CD4-positive, alpha-beta T cell treated with Interleukin-4 for 1 hour (primary cell): ENCODE results near the gene KIF17.
A peak's percentile ranks its signal among the peaks of the same experiment; 100 is the strongest.

Experiments used
- DNase-seq, 2 donors: peaks; one replicate each; pipeline ENCODE4 v3.0.0-alpha.2; 2020 to 2022

Gene KIF17

DNA sequence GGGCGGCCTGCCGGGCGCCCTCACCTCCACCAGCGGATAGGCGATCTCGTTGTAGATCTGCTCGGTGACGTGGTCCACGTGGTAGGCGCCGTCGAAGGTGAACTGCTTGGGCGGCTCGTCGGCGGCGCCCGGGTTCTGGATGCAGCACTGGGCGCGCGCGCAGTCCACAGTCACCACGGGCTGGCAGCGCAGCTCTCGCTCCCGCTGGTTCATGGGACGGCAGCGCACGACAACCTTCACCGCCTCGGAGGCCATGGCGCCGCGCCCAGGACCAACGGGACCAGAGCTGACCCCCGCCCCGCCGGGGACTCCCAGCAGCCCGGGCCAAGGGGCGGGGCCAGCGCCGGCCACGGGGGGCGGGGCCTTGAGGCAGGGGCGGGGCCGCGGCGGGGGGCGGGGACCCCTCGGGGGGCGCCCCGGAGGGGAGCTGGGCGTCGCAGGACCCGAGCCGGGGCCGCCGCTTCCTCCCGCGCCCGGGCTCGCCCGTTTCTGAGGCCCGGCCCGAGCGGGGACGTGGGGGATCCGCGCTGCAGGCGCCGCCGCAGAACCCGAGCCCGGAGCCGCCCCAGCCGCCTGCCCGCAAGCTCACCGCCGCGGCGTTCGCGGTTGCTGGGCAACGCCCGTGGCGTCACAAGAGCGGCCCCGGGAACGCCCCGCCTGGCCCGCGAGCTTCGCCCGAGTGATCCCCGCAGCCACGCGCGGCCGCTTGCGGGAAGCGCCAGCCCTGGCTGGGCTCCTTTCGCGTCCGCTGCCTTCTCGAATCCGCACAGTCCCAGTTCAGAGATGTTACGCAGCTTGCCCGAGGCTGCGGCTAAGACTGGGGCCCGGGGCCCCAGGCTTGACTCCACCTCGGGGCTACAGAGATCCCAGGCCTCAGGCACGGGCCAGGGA is at the start of gene KIF17:
TSS of gene KIF17 (minus strand) at position 556 of the 891 bp plus-strand sequence. CDS start at position 255, 301 bp downstream.
- peak; percentile 73 to 81 for DNase-seq

DNA sequence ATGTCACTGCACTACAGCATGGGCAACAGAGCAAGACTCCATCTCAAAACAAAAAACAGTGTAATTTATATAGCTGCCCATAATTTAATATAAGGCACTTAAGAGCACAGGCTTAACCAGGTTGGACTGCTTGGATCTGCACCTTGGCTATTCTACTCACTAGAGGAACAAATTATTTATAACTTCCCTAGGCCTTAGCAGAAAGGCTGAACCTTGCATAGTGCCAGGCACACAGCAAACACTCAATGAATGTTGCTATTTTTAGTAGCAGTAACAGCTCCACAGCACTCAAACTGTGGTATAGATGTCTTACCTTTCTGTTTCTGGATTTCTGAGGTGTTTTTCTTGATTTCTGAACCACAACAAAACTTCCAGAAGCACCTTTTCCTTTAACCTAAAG is 49.5 kb upstream of the KIF17 start:
- DNase-seq = no peak

DNA sequence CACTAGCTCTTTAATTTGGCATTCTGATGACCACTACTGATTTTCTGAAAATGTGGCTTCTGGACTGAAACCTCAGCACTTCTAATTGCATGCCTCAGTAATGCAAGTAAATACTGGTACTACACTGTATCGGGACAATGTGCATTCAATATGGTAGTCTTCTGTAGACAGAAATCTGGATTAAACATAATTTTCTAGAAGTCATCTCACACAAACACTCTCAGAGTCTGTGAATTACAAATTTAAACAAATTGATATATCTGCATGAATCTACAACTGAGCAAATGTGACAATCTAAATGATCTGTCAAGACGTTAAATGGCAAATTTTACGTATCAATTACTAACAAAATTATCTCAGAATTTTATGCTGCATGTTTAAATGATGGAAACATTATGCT is 45.6 kb upstream of the KIF17 start:
- no peak for DNase-seq

GRCh38 chr1:20760322-20760721 is 42.5 kb upstream of the KIF17 start:
- DNase-seq = no peak

GRCh38 chr1:20753589-20753988 is 35.8 kb upstream of the KIF17 start:
- no peak for DNase-seq

- DNase-seq = no peak
Measured at GRCh38 chr1:20751462-20751990, 33.7 kb upstream of the KIF17 start.

DNA sequence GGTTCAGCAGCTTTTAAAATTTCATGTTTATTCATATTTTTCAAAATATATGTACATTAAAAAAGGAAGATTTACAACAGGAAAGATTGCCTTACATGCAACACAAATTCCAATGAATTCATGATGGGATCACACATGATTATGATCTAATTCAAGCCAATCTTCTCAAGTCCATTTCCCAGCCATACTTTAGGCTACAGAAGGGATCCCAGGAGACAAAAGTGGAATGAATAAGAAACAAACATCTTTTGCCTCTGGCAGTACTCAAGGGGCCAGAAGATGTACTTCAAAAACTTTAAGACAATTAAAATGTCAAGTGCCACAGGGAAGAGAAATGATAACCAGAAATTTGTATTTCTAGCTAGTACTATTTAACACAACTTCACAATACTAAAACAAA is 24.9 kb upstream of the KIF17 start:
- no peak for DNase-seq

GRCh38 chr1:20740781-20741180 is 23.0 kb upstream of the KIF17 start:
- DNase-seq = no peak

- no peak for DNase-seq
Measured at GRCh38 chr1:20739225-20739624, 21.4 kb upstream of the KIF17 start.

DNA sequence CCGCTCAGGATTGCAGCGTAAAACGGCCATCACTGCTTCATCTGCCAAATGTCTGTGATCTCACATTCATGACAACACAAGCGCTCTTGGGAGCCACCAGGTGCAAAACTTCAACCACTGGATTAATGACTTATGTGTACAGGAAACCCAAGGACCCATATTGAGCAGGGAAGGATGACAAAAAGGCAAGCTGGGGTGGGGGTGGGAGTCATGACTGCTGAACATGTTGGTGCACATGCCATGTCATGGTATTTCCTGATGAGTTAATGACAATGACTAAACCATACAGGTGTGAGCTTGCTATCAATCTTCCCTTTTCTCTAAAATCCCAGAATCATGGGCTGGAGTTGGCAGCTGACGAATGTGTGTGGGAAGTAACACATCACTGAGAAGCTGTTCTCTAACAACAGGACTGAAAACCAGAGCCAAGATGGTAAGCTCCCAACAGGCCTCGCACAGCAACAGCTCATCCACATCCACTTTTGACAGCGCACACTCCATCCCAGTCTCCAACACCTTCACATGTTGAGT is 17.8 kb upstream of the KIF17 start:
- no peak for DNase-seq

- DNase-seq = no peak
Measured at GRCh38 chr1:20733360-20733975, 15.7 kb upstream of the KIF17 start.

GRCh38 chr1:20732588-20733359 is 15.0 kb upstream of the KIF17 start, which contains the start of gene SH2D5:
Gene SH2D5, minus strand, starts transcription at chr1:20732703. Its CDS starts 4,659 bp downstream, at chr1:20728044.
- DNase-seq = peak; percentile 76 to 82

DNA sequence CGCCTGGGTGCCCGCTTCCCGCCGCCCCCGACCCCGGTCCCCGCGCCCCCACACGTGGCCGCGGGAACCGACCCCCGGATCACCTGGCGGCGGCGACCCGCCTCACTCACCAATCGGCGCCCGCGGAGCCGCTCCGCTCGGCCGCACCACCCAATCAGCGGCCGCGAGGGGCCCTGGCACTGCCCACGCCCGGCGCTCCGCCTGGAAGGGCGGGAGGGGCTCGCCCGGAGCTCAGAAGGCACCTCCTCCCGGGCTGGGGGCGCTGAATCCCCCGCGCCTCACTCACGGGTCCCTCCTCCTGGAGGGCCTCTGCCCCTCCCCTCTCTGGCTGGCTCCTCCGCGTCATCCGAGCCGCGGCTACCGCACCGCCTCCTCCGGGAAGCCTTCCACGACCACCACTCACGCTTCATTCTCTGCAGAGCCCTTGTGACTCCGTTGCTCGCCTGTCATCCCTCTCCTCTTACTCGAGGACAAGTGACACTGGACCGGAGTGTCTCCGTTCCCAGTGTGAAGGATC is 14.3 kb upstream of the KIF17 start:
- peak; percentile 38 to 59 for DNase-seq

DNA sequence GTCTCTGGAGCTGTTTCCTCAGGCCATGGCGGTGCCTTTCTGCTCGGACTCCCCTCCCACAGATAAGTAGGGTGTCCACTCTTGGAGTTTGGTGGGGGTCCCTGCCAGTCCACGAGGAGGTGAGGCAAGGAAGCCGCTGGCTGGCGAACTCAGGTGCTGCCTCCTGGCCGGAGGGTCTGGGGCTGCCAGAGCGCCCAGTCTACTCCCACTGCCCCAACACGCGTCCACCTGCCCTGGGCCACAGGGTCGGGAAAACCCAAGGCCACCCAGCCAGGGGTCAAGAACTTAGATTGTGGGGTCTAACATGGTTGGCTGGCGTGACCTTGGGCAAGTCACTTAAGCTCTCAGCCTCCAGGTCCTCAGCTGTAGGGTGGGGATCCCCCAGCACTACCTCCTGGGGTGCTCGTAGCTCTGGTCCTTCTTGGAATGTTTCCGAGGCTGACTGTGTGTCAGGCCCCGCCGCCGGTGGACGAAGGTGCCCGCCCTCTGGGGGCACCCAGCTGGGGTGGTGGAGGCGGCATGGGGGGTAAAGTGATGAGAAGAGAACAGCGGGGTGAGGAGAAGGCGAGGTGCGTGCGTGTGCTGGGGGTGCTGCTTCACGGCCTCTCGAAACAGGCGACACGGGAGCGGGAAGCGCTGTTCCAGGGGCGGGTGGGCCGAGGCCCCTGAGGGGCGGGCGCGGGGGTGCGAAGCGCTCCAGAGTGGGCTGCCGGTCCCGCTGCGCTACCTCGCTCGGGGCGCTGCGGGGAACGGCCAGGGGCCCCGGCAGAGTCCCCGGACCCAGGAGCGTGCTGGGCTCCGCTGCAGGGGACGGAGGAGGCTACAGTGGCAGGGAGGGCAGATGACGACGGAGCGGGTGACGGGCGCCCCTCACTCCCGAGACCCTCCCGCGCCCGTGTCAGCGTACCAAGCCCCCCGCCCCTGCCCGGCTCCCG is 13.5 kb upstream of the KIF17 start:
- no peak for DNase-seq

- DNase-seq = no peak
Measured at GRCh38 chr1:20730690-20731056, 12.9 kb upstream of the KIF17 start.

GRCh38 chr1:20729990-20730689 is 12.3 kb upstream of the KIF17 start:
- DNase-seq = no peak

- DNase-seq = no peak
Measured at GRCh38 chr1:20729155-20729931, 11.5 kb upstream of the KIF17 start.

DNA sequence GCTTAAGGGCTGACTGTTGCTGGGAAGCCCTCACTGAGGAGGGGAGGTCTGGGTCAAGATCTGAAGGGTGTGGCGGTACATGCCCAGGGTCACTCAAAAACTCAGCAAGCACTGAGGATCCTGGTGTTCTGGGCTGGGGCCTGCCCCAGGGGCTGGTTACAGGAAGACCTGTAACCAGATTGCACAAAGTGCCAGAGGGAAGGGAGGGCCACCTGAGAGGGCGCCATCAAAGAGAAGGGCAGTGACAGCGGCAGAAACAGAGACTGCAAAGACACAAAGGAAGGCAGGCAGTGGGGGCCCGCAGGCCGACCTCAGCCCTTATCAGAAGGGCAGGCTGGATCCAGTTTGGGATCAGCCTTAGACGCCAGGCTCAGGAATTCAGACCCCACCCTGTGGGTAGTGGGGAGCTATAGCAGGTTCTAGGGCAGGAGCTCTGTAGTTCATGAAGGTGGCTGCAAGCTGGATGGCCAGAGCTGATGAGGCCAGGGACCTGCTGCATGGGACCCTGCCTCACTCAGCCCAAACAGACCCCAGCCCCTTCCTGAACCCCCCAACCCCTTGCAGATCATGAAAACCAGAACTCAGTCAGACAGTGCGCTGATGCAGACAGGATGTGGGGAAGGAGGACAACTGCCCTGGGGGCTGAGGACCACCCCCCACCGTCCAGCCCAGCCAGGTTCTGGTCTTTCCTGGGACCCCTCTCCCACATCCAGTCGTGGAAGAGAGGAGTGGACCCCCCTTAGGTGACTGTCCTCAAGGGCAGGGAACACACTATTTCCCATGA is 10.8 kb upstream of the KIF17 start:
- DNase-seq = no peak

DNA sequence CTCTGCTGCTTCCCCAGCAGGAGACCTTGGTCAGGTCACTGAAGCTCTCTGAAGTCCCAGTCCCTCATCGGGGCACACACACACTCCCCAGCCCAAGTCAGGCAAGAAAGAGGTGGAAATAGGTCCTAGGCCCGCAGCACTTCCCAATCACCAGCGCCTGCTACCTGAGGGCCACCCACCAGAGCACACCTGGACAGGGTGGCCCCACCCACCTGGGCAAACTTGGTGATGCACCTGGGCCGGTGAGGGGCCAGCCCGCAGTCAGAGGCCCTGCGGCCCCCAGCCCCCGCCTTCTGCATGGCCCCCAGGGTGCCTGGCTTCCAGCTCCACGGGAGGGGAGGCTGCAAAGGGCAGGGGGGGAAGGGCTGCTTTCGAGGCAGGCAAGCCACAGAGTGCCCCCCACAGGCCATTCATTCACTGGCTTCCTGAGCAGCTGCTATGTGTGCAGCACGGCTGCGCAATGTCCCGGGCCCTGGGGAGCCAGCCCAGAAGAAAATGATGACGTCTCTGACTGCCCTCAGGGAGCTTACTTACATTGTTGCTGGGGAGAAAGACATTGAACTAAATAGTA is 10.0 kb upstream of the KIF17 start:
- DNase-seq = no peak
